Parathyroid adenoma (tissue), 2 donors: Measurements from ENCODE around the gene GCC1.

Experiments used
- H2AFZ ChIP-seq: fragments of 300-600 bp; sonication (generic); one replicate; pipeline ENCODE4 v1.7.0; 2017; ENCODE audit warnings: antibody characterized with exemption, mild to moderate bottlenecking
- H3K27ac ChIP-seq: fragments of 300-600 bp; sonication (generic); one replicate; pipeline ENCODE4 v1.7.0; 2017
- H3K27me3 ChIP-seq: fragments of 300-600 bp; sonication (generic); one replicate; pipeline ENCODE4 v1.7.0; 2017; ENCODE audit warnings: low read length; ENCODE audit not compliant: control insufficient read depth, insufficient read depth
- H3K36me3 ChIP-seq: fragments of 300-600 bp; sonication (generic); one replicate; pipeline ENCODE4 v1.7.0; 2017; ENCODE audit warnings: low read length; ENCODE audit not compliant: control insufficient read depth, insufficient read depth
- H3K4me1 ChIP-seq: fragments of 300-600 bp; sonication (generic); one replicate; pipeline ENCODE4 v1.7.0; 2017; ENCODE audit warnings: control low read depth
- H3K4me2 ChIP-seq: fragments of 300-600 bp; sonication (generic); one replicate; pipeline ENCODE4 v1.7.0; 2017; ENCODE audit warnings: low read length
- H3K4me3 ChIP-seq: fragments of 300-600 bp; sonication (generic); one replicate; pipeline ENCODE4 v1.7.0; 2017; ENCODE audit warnings: low read depth, low read length
- H3K79me2 ChIP-seq: fragments of 300-600 bp; sonication (generic); one replicate; pipeline ENCODE4 v1.7.0; 2017; ENCODE audit warnings: control low read depth
- H3K9ac ChIP-seq: fragments of 300-600 bp; sonication (generic); one replicate; pipeline ENCODE4 v1.7.0; 2017; ENCODE audit warnings: mild to moderate bottlenecking
- H3K9me3 ChIP-seq: fragments of 300-600 bp; sonication (generic); one replicate; pipeline ENCODE4 v1.7.0; 2017; ENCODE audit warnings: low read length; ENCODE audit not compliant: control insufficient read depth
- CTCF ChIP-seq: fragments of 300-600 bp; sonication (generic); IDR thresholded peaks from one replicate; pipeline ENCODE4 v1.7.0; 2017; ENCODE audit warnings: antibody characterized with exemption, mild to moderate bottlenecking
- donor health status: primary hyperparathyroidism.

Gene GCC1

GRCh38 chr7:127532736-127533135 is 52.7 kb downstream of the GCC1 start:
- H3K27me3 ChIP-seq: no peaks in the 10 kb centered on the region
- no peaks in the 10 kb centered on the region for H3K36me3 ChIP-seq
- TF ChIP-seq CTCF: no peak

GRCh38 chr7:127532151-127532550 is 53.2 kb downstream of the GCC1 start:
- Histone ChIP-seq H3K36me3 (no peaks in the 10 kb centered on the region), H3K27ac (no peak overlapping the region), H3K9me3 (no peaks in the 10 kb centered on the region), H3K4me2 (no peak overlapping the region), H3K79me2 (no peaks in the 10 kb centered on the region), H3K27me3 (no peaks in the 10 kb centered on the region), H3K9ac (no peak overlapping the region), H2AFZ (no peak overlapping the region), H3K4me1 (no peaks in the 10 kb centered on the region), H3K4me3 (no peak overlapping the region)
- no peak for TF ChIP-seq CTCF

More at GRCh38 chr7:127532736-127533135, 52.7 kb downstream of the GCC1 start:
- H3K9me3 ChIP-seq: no peaks in the 10 kb centered on the region
- H3K4me3 ChIP-seq: no peak overlapping the region
- H3K4me2 ChIP-seq: no peak overlapping the region
- no peak overlapping the region for H3K27ac ChIP-seq
- H3K79me2 ChIP-seq: no peaks in the 10 kb centered on the region
- no peaks in the 10 kb centered on the region for H3K4me1 ChIP-seq
- no peak overlapping the region for H3K9ac ChIP-seq
- H2AFZ ChIP-seq: no peak overlapping the region
